ENCODE measurements around the gene ZSCAN16.

GRCh38 chr6:28141500-28142329 lies 17.3 kb downstream of the ZSCAN16 start, which contains the start of gene ZKSCAN8:
- TF ChIP-seq CTCF (IDR thresholded peaks at IDR 0.05 in 8 of 11, conservative IDR thresholded peaks at IDR 0.05 in 3 of 11) (no peak), POLR2A (IDR thresholded peaks at IDR 0.05) (peak in 1 of 3 donors; percentile 29)

All from spleen (tissue), 7 donors.